ENCODE results near the gene ZNF91. TPM values are rescaled to one million over a fixed set of nuclear protein-coding genes. Genes with fewer than 3 reads are reported as not detected.

ZNF91 gene
- total and polyA plus RNA-seq, 2 donors (not counting 1 experiment from before 2014, with no cell fraction given): 10.9 to 17.8 TPM

DNA sequence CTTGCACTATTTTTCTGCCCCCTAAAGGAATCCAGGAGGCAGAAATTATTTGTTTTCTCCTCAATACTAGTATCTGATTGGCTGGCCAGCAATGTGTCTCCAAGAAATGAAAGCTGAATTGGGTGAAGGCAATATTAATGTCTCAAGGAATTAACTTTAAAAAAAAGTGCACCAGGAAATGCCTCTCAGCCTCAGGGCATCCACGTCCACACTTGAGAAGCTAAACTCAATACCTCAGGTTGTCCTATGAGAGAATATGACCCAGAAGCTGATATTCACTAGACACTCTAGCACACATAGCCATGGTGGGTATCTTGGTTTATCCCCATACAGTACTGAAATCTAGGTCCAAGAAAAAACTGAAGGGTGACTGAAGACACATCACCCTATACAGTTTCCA, 2.1 kb downstream of the ZNF91 start:
- H3K4me2 ChIP-seq (ENCODE audit: extremely low read depth, insufficient read depth, low read length): no peak overlapping the region
- no peak overlapping the region for H3K27ac ChIP-seq (ENCODE audit: insufficient read depth, low read length)
- DNase-seq (ENCODE audit: low read depth in 2 of 2): no peak

DNA sequence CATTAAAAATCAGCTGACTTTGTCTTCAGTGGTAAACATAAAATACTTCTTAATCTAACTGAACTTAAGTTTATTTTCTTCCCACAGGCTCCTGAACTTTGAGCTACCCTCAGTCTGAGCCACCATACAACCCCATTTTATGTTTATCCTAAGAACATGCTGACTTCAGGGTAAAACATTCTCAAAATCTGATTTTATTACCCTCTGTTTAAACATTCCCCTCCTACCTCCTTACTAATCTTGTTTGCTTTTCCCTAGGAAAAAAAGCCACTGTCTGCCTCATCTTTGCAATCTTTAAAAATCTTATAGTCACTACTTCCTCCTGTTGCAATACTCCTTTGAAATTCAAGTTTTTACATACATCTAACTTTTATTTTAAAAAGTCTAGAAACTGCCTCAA, 4.0 kb downstream of the ZNF91 start:
- H3K27ac ChIP-seq (ENCODE audit: insufficient read depth, low read length): no peak overlapping the region
- no peaks in the 10 kb centered on the region for H3K9me3 ChIP-seq (ENCODE audit: control insufficient read depth, insufficient read depth, low read depth, low read length)
- TF ChIP-seq, protein P1, sequence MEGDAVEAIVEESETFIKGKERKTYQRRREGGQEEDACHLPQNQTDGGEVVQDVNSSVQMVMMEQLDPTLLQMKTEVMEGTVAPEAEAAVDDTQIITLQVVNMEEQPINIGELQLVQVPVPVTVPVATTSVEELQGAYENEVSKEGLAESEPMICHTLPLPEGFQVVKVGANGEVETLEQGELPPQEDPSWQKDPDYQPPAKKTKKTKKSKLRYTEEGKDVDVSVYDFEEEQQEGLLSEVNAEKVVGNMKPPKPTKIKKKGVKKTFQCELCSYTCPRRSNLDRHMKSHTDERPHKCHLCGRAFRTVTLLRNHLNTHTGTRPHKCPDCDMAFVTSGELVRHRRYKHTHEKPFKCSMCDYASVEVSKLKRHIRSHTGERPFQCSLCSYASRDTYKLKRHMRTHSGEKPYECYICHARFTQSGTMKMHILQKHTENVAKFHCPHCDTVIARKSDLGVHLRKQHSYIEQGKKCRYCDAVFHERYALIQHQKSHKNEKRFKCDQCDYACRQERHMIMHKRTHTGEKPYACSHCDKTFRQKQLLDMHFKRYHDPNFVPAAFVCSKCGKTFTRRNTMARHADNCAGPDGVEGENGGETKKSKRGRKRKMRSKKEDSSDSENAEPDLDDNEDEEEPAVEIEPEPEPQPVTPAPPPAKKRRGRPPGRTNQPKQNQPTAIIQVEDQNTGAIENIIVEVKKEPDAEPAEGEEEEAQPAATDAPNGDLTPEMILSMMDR (conservative IDR thresholded peaks at IDR 0.05 in 1 of 2, IDR thresholded peaks at IDR 0.05 in 1 of 2; ENCODE audit: low read depth in 1 of 2, low read length in 2 of 2): no peak
- TF ChIP-seq EZH2 (IDR thresholded peaks at IDR 0.05; ENCODE audit: low read length, missing control alignments): no peak
- peaks cover 51% of the 10 kb centered on the region for H3K79me2 ChIP-seq (ENCODE audit: control insufficient read depth, insufficient read depth, low read length)
- H3K27me3 ChIP-seq (ENCODE audit: control insufficient read depth, insufficient read depth, low read length): no peaks in the 10 kb centered on the region
- H3K9ac ChIP-seq (ENCODE audit: insufficient read depth, low read length): no peak overlapping the region
- H3K4me2 ChIP-seq (ENCODE audit: extremely low read depth, insufficient read depth, low read length): no peak overlapping the region
- H3K36me3 ChIP-seq (ENCODE audit: control insufficient read depth, insufficient read depth, low read length): peaks cover 3% of the 10 kb centered on the region
- H2AFZ ChIP-seq (ENCODE audit: low read length): no peak overlapping the region
- peaks cover 2% of the 10 kb centered on the region for H3K4me1 ChIP-seq (ENCODE audit: control insufficient read depth, extremely low read depth, insufficient read depth, low read length)
- no peak for DNase-seq (ENCODE audit: low read depth in 2 of 2)
- no peaks in the 10 kb centered on the region for H4K20me1 ChIP-seq (ENCODE audit: control insufficient read depth, extremely low read depth, insufficient read depth, low read length)
- no peak overlapping the region for H3K4me3 ChIP-seq (replicated peaks in 1 of 4; ENCODE audit: control extremely low read depth in 1 of 4, insufficient read depth in 1 of 4, low read depth in 3 of 4, low read length in 4 of 4)

More for the DNA sequence above, 2.1 kb downstream of the ZNF91 start:
- Histone ChIP-seq H3K9me3 (ENCODE audit: control insufficient read depth, insufficient read depth, low read depth, low read length) (no peaks in the 10 kb centered on the region), H3K79me2 (ENCODE audit: control insufficient read depth, insufficient read depth, low read length) (peaks cover 43% of the 10 kb centered on the region), H3K27me3 (ENCODE audit: control insufficient read depth, insufficient read depth, low read length) (no peaks in the 10 kb centered on the region), H4K20me1 (ENCODE audit: control insufficient read depth, extremely low read depth, insufficient read depth, low read length) (no peaks in the 10 kb centered on the region), H3K4me1 (ENCODE audit: control insufficient read depth, extremely low read depth, insufficient read depth, low read length) (peaks cover 2% of the 10 kb centered on the region), H3K4me3 (replicated peaks in 1 of 4; ENCODE audit: control extremely low read depth in 1 of 4, insufficient read depth in 1 of 4, low read depth in 3 of 4, low read length in 4 of 4) (no peak overlapping the region), H3K36me3 (ENCODE audit: control insufficient read depth, insufficient read depth, low read length) (peaks cover 3% of the 10 kb centered on the region), H3K9ac (ENCODE audit: insufficient read depth, low read length) (no peak overlapping the region), H2AFZ (ENCODE audit: low read length) (no peak overlapping the region)
- TF ChIP-seq, protein P1 (conservative IDR thresholded peaks at IDR 0.05 in 1 of 2, IDR thresholded peaks at IDR 0.05 in 1 of 2; ENCODE audit: low read depth in 1 of 2, low read length in 2 of 2): no peak
- no peak for TF ChIP-seq EZH2 (IDR thresholded peaks at IDR 0.05; ENCODE audit: low read length, missing control alignments)

DNA sequence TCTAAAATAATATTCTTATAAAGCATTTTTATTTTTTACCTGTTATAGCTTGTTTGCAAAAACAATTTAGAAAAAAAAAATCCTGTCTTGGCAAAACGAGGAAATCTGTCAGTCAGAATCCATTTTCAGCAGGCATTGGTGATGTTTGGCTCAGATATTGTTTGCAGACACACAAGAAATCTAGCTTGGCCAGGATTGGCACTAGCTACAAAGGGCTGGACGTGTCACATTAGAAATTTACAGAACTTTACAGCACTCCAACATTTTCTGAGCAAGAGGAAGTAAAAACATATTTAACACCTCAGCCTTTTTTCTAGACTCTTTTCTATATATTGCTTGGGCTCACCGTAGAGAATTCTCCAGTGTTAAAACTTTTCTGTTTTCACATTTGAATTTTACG, 9.9 kb downstream of the ZNF91 start:
- H3K9me3 ChIP-seq (ENCODE audit: control insufficient read depth, insufficient read depth, low read depth, low read length): no peaks in the 10 kb centered on the region
- no peak overlapping the region for H3K4me2 ChIP-seq (ENCODE audit: extremely low read depth, insufficient read depth, low read length)
- peaks cover 46% of the 10 kb centered on the region for H3K79me2 ChIP-seq (ENCODE audit: control insufficient read depth, insufficient read depth, low read length)
- no peak overlapping the region for H3K4me3 ChIP-seq (replicated peaks in 1 of 4; ENCODE audit: control extremely low read depth in 1 of 4, insufficient read depth in 1 of 4, low read depth in 3 of 4, low read length in 4 of 4)
- no peak for DNase-seq (ENCODE audit: low read depth in 2 of 2)
- no peak overlapping the region for H2AFZ ChIP-seq (ENCODE audit: low read length)
- H3K36me3 ChIP-seq (ENCODE audit: control insufficient read depth, insufficient read depth, low read length): peaks cover 1% of the 10 kb centered on the region
- H4K20me1 ChIP-seq (ENCODE audit: control insufficient read depth, extremely low read depth, insufficient read depth, low read length): no peaks in the 10 kb centered on the region
- TF ChIP-seq, protein P1 (conservative IDR thresholded peaks at IDR 0.05 in 1 of 2, IDR thresholded peaks at IDR 0.05 in 1 of 2; ENCODE audit: low read depth in 1 of 2, low read length in 2 of 2): no peak
- TF ChIP-seq EZH2 (IDR thresholded peaks at IDR 0.05; ENCODE audit: low read length, missing control alignments): no peak
- no peaks in the 10 kb centered on the region for H3K4me1 ChIP-seq (ENCODE audit: control insufficient read depth, extremely low read depth, insufficient read depth, low read length)
- H3K27me3 ChIP-seq (ENCODE audit: control insufficient read depth, insufficient read depth, low read length): no peaks in the 10 kb centered on the region
- no peak overlapping the region for H3K27ac ChIP-seq (ENCODE audit: insufficient read depth, low read length)
- H3K9ac ChIP-seq (ENCODE audit: insufficient read depth, low read length): no peak overlapping the region

All from fibroblast of lung (primary cell).